IPS DF 6.9 (cell line): ENCODE measurements around the gene LYPLA2.
"Not testable (repeated sequence)": the region's sequence is repeated elsewhere in the genome, so short reads cannot be mapped to it uniquely, and the experiment has no call there.

Experiments used
- DNase-seq: peaks from one replicate; pipeline ENCODE4 v3.0.0-alpha.2; 2013; ENCODE audit warnings: low read depth, low spot score
- H3K27ac ChIP-seq: one replicate; pipeline ENCODE4 v1.5.1; 2013; ENCODE audit warnings: low read length, control low read depth
- H3K27me3 ChIP-seq: 2 replicates; pipeline ENCODE4 v1.6.1; 2013; ENCODE audit warnings: mild to moderate bottlenecking, low read length; ENCODE audit not compliant: control insufficient read depth, insufficient read depth
- H3K36me3 ChIP-seq: 2 replicates; pipeline ENCODE4 v1.6.1; 2013; ENCODE audit warnings: low read length; ENCODE audit not compliant: control insufficient read depth, insufficient read depth
- H3K4me1 ChIP-seq: 2 replicates; pipeline ENCODE4 v1.6.1; 2013; ENCODE audit warnings: low read length; ENCODE audit not compliant: control insufficient read depth, insufficient read depth
- H3K4me3 ChIP-seq: 2 replicates; pipeline ENCODE4 v1.5.1; 2013; ENCODE audit warnings: mild to moderate bottlenecking, low read length
- H3K9me3 ChIP-seq: 2 replicates; pipeline ENCODE4 v1.6.1; 2013; ENCODE audit warnings: low read length, inconsistent platforms; ENCODE audit not compliant: control insufficient read depth, insufficient read depth
- WGBS: extraction: QIAGEN DNeasy Blood & Tissue Kit; methylation state at CpG from one replicate; pipeline ENCODE4 v1.1.7; 2013; ENCODE audit warnings: mixed read lengths, missing lambda C conversion rate; ENCODE audit not compliant: insufficient read length, insufficient coverage; 5-methylcytosine and 5-hydroxymethylcytosine counted together

The LYPLA2 gene

DNA sequence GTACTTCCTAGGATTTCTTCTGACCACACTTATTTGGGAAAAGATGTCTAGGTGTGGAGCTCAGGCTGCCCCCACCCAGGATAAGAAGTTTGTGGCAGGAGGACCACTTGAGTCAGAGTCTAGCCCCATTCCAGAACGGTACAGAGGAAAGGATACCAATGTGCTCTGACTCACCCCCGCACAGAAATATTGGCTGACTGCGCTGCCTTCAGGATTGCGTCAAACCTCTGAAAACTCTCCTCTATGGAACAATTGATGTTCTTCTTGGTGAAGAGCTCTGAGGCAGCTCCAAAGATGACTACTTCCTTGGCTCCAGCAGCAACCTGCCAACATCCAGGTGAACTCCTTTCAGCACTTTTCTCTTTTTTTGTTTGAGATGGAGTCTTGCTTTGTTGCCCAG is 23.1 kb downstream of the LYPLA2 start:
- Histone ChIP-seq H3K4me1 (no peaks in the 10 kb centered on the region), H3K27me3 (no peaks in the 10 kb centered on the region), H3K36me3 (no peaks in the 10 kb centered on the region), H3K4me3 (no peak overlapping the region), H3K9me3 (no peaks in the 10 kb centered on the region), H3K27ac (no peak overlapping the region)
- no CpG with 5 or more reads among the region's 4 CpGs for WGBS
- DNase-seq: no peak

DNA sequence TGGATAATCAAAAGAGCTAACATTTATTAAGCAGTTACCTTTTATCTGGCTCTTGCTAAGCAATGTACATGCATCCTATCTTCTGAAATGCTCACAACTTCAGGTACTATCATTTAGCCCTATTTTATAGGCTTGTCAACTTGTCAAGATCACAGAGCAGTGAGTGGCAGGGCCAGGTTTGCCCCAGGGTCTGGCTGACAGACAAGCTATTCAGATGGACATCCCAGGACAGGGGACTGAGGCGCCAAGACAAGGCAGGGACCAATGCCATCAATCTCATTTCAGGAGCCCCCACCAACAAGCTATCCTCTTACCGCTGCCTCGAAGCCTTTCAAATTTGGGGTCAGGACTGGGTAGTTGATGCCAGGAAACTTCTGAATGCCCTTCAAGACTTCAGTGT is 25.4 kb downstream of the LYPLA2 start:
- WGBS: no CpG with 5 or more reads among the region's 3 CpGs
- Histone ChIP-seq H3K4me3 (no peak overlapping the region), H3K4me1 (no peaks in the 10 kb centered on the region), H3K9me3 (no peaks in the 10 kb centered on the region), H3K36me3 (no peaks in the 10 kb centered on the region), H3K27me3 (no peaks in the 10 kb centered on the region), H3K27ac (no peak overlapping the region)
- DNase-seq: no peak

GRCh38 chr1:23816906-23817305 is 26.0 kb downstream of the LYPLA2 start:
- Histone ChIP-seq H3K27me3 (no peaks in the 10 kb centered on the region), H3K9me3 (no peaks in the 10 kb centered on the region), H3K27ac (no peak overlapping the region), H3K36me3 (no peaks in the 10 kb centered on the region), H3K4me3 (no peak overlapping the region), H3K4me1 (no peaks in the 10 kb centered on the region)
- no peak for DNase-seq

GRCh38 chr1:23817633-23818032 is 26.7 kb downstream of the LYPLA2 start:
- no peaks in the 10 kb centered on the region for H3K4me1 ChIP-seq
- H3K27me3 ChIP-seq: no peaks in the 10 kb centered on the region
- no CpG with 5 or more reads among the region's 3 CpGs for WGBS
- H3K4me3 ChIP-seq: no peak overlapping the region
- DNase-seq: no peak
- no peaks in the 10 kb centered on the region for H3K9me3 ChIP-seq
- no peak overlapping the region for H3K27ac ChIP-seq
- no peaks in the 10 kb centered on the region for H3K36me3 ChIP-seq

GRCh38 chr1:23823767-23824166 is 32.8 kb downstream of the LYPLA2 start:
- H3K36me3 ChIP-seq: no peaks in the 10 kb centered on the region
- H3K4me1 ChIP-seq: no peaks in the 10 kb centered on the region
- no peaks in the 10 kb centered on the region for H3K27me3 ChIP-seq
- H3K4me3 ChIP-seq: no peak overlapping the region
- no peak overlapping the region for H3K27ac ChIP-seq
- WGBS: no CpG with 5 or more reads among the region's 7 CpGs
- no peaks in the 10 kb centered on the region for H3K9me3 ChIP-seq
- no peak for DNase-seq

DNA sequence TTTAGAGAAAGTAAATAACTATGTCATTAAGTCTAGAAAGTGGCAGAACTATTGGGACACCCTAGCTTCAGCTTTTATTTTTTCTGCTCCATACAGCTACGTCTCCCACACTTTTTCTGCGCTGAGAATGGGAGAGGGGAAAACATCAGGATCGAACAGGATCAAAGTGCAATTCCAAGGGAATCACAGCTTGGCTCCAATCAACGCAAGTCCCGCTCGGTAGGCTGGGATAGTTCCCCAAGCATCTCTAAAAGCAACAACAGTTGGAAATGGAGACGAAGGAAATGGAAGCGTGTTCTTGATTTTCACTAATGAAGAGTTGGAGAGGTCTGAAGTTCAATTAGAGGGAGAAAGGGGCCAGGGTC is 33.7 kb downstream of the LYPLA2 start:
- no peaks in the 10 kb centered on the region for H3K9me3 ChIP-seq
- H3K27me3 ChIP-seq: no peaks in the 10 kb centered on the region
- H3K36me3 ChIP-seq: no peaks in the 10 kb centered on the region
- H3K27ac ChIP-seq: no peak overlapping the region
- no peak for DNase-seq
- no peaks in the 10 kb centered on the region for H3K4me1 ChIP-seq
- peak overlapping the region; percentile 90 for H3K4me3 ChIP-seq
- no CpG with 5 or more reads among the region's 8 CpGs for WGBS

DNA sequence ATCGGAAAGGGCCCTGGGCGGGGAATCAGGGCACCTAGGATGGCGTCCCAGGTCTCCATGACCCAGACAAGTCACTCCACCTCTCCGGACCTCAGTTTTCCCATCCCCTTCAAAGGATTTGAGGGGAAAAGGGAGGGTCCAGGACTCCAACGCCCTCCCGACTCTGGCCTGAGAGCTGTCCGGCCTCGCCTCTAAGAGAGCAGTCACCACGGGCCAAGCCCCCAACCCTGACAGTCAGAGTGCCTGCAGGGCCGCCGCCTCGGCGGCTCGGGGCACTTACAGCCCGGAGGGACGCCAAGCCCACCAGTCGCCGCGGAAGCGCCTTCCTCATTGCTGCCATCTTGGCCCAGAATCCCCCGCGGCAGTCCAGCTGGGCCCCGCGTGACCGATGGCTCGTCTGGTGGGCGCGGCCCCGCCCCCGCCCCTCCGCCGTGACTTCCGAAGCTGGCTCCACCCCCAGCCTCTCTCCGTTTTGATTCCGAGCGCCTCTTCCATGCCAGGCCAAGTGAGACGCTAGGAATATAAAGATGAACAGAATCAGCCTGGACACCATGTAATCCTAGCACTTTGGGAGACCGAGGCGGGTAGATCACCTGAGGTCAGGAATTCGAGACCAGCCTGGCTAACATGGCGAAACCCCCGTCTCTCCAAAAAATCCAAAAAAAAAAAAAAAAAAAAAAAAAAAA is 34.3 kb downstream of the LYPLA2 start, which contains the start of gene HMGCL:
Gene HMGCL (minus strand): TSS at position 354 of the 686 bp plus-strand sequence. CDS start 14 bp downstream, at position 340.
- Histone ChIP-seq H3K9me3 (no peaks in the 10 kb centered on the region), H3K27me3 (no peaks in the 10 kb centered on the region), H3K36me3 (no peaks in the 10 kb centered on the region), H3K27ac (no peak within 1 kb of the TSS), H3K4me1 (no peaks in the 10 kb centered on the region), H3K4me3 (peak within 1 kb of the TSS; percentile 90)
- WGBS: no CpG with 5 or more reads among the region's 42 CpGs
- DNase-seq: no peak

GRCh38 chr1:23825762-23826522 is 35.0 kb downstream of the LYPLA2 start:
- Histone ChIP-seq H3K4me1 (no peaks in the 10 kb centered on the region), H3K4me3 (no peak overlapping the region), H3K27ac (no peak overlapping the region), H3K36me3 (no peaks in the 10 kb centered on the region), H3K27me3 (no peaks in the 10 kb centered on the region), H3K9me3 (no peaks in the 10 kb centered on the region)
- no peak for DNase-seq
- WGBS: no CpG with 5 or more reads among the region's 24 CpGs

DNA sequence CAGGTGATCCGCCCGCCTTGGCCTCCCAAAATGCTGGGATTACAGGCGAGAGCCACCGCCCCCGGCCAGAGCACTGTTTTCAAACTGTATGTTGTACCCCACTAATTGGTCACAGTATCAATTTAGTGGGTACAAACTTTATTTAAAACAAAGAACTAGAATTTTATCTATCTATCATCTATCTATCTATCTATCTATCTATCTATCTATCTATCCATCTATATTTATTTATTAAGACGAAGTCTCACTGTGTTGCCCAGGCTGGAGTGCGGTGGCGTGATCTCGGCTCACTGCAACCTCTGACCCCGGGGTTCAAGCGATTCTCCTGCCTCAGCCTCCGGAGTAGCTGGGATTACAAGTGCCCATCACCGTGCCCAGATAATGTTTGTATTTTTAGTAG is 35.6 kb downstream of the LYPLA2 start:
- not testable (repeated sequence) for H3K27ac ChIP-seq, H3K9me3 ChIP-seq, H3K27me3 ChIP-seq, H3K4me1 ChIP-seq, H3K36me3 ChIP-seq, DNase-seq, H3K4me3 ChIP-seq
- no CpG with 5 or more reads among the region's 13 CpGs for WGBS

DNA sequence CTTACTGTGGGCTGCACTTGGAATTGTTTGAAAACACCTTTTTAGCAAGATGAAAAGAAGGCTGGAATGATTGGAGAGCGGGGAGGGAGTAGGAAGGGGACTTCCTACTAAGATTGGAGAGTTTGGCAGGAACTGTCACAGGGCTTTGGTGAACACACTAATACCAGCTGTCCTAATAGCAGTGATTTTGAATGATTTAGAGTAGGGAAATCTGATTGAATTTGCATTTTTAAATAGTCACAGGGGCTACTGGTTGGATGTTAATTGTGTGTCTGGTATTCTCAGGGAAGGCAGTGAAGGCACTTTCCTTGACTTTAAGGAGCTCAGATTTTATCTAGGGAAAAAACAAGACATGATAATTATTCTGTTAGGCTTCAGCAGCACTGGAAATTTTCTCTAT is 36.8 kb downstream of the LYPLA2 start:
- Histone ChIP-seq H3K27ac (no peak overlapping the region), H3K4me1 (no peaks in the 10 kb centered on the region), H3K27me3 (no peaks in the 10 kb centered on the region), H3K4me3 (no peak overlapping the region), H3K9me3 (no peaks in the 10 kb centered on the region), H3K36me3 (no peaks in the 10 kb centered on the region)
- DNase-seq: no peak
- no CpG with 5 or more reads among the region's 1 CpG for WGBS

DNA sequence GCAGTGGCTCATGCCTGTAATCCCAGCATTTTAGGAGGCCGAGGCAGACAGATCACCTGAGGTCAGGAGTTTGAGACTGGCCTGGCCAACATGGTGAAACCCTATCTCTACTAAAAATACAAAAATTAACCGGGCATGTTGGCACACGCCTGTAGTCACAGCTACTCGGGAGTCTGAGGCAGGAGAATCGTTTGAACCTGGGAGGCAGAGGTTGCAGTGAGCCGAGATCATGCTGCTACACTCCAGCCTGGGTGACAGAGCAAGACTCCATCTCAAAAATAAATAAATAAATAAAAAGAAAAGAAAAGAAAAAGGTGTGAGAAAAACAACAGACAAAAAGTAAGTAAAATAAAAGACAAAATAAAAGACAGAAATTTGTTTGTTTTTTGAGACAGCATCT is 43.2 kb downstream of the LYPLA2 start:
- not testable (repeated sequence) for H3K27me3 ChIP-seq, H3K36me3 ChIP-seq, H3K4me1 ChIP-seq, H3K9me3 ChIP-seq, DNase-seq, H3K27ac ChIP-seq, H3K4me3 ChIP-seq
- no CpG with 5 or more reads among the region's 6 CpGs for WGBS
